ENCODE measurements around the gene RAI14.

GRCh38 chr5:34618371-34619065 lies 37.6 kb upstream of the RAI14 start:
- TF ChIP-seq, protein P1, sequence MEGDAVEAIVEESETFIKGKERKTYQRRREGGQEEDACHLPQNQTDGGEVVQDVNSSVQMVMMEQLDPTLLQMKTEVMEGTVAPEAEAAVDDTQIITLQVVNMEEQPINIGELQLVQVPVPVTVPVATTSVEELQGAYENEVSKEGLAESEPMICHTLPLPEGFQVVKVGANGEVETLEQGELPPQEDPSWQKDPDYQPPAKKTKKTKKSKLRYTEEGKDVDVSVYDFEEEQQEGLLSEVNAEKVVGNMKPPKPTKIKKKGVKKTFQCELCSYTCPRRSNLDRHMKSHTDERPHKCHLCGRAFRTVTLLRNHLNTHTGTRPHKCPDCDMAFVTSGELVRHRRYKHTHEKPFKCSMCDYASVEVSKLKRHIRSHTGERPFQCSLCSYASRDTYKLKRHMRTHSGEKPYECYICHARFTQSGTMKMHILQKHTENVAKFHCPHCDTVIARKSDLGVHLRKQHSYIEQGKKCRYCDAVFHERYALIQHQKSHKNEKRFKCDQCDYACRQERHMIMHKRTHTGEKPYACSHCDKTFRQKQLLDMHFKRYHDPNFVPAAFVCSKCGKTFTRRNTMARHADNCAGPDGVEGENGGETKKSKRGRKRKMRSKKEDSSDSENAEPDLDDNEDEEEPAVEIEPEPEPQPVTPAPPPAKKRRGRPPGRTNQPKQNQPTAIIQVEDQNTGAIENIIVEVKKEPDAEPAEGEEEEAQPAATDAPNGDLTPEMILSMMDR (conservative IDR thresholded peaks at IDR 0.05; ENCODE audit: low read depth, low read length) = no peak
- TF ChIP-seq EZH2 (IDR thresholded peaks at IDR 0.05; ENCODE audit: borderline replicate concordance, low read depth, low read length, poor library complexity, severe bottlenecking) = no peak

All from A673 (cell line).